A549 (cell line): Measurements from ENCODE around the gene MCTP1. TPM values are rescaled to one million over a fixed set of nuclear protein-coding genes. Genes with fewer than 3 reads are reported as not detected.

ENCODE experiments used
- ATAC-seq, 2 experiments: fragments of 200-7000 bp in 1 of 2; fragments of >200 bp in 1 of 2; cut with Nextera tagmentation in 1 of 2; cut with Tn5 transposase in 1 of 2; 3 replicates each; pipeline versions ENCODE4 v1.8.0 to v1.9.1; 2018 to 2020; ENCODE audit warnings: mild to moderate bottlenecking in 1 of 2, moderate library complexity in 1 of 2
- CTCF ChIA-PET: fragments of 300-600 bp; sonication (Branson Sonifier 250); formaldehyde crosslinking; extraction: SDS; loops from one replicate; lab custom pipeline; 2021; ENCODE audit warnings: antibody characterized with exemption, inconsistent platforms; lab: Yijun Ruan, JAX
- POLR2A ChIA-PET: fragments of 350-600 bp; formaldehyde crosslinking; extraction: SDS; loops from one replicate; lab custom pipeline; 2021; ENCODE audit warnings: antibody characterized with exemption, inconsistent platforms; lab: Yijun Ruan, JAX
- DNase-seq, 2 experiments: peaks; one replicate each; pipeline versions ENCODE4 v3.0.0 to v3.0.0-alpha.2; 2011 to 2016; ENCODE audit warnings: low read depth in 1 of 2, low spot score in 1 of 2
- FAIRE-seq: peaks from 2 replicates; lab custom pipeline; 2011; peaks lifted over from hg19 to GRCh38; lab: Jason Lieb, UNC
- H3K27ac ChIP-seq, 2 experiments: fragments of >200 bp; sonication (Bioruptor Twin); formaldehyde crosslinking; 3 replicates each; pipeline ENCODE4 v1.5.1; 2016 to 2017
- H3K4me1 ChIP-seq: fragments of >200 bp; sonication (Bioruptor Twin); formaldehyde crosslinking; 3 replicates; pipeline ENCODE4 v1.6.1; 2016
- H3K4me2 ChIP-seq: fragments of >200 bp; sonication (Bioruptor Twin); formaldehyde crosslinking; 3 replicates; pipeline ENCODE4 v1.6.1; 2016
- H3K4me3 ChIP-seq: fragments of >200 bp; sonication (Bioruptor Twin); formaldehyde crosslinking; 3 replicates; pipeline ENCODE4 v1.5.1; 2016
- H3K9me3 ChIP-seq: fragments of >200 bp; sonication (Bioruptor Twin); formaldehyde crosslinking; 3 replicates; pipeline ENCODE4 v1.6.1; 2016
- CBX2 ChIP-seq: fragments of 200-600 bp; sonication (generic); IDR thresholded peaks from 2 replicates; pipeline ENCODE4 v1.6.1; 2016; ENCODE audit warnings: low read depth, mild to moderate bottlenecking, borderline replicate concordance
- CBX8 ChIP-seq: fragments of 200-600 bp; sonication (generic); IDR thresholded peaks from 2 replicates; pipeline ENCODE4 v1.6.1; 2016
- CHD2 ChIP-seq: fragments of 150-350 bp; IDR thresholded peaks from 2 replicates; pipeline ENCODE4 v1.6.1; 2014; ENCODE audit warnings: low read length; ENCODE audit not compliant: partially characterized antibody
- EHF ChIP-seq: fragments of 250-450 bp; sonication (Bioruptor Pico); IDR thresholded peaks from 2 replicates; pipeline ENCODE4 v1.5.0; 2020; ENCODE audit warnings: mild to moderate bottlenecking
- EHMT2 ChIP-seq: fragments of 200-600 bp; sonication (generic); IDR thresholded peaks from 2 replicates; pipeline ENCODE4 v1.6.1; 2016; ENCODE audit warnings: antibody characterized with exemption, low read depth, mild to moderate bottlenecking, moderate library complexity
- FOSL2 ChIP-seq, 2 experiments: fragments of 450-650 bp in 1 of 2; fragments of >200 bp in 1 of 2; sonication (Bioruptor Twin) in 1 of 2; formaldehyde crosslinking; IDR thresholded peaks; 2 replicates each; pipeline versions ENCODE4 v1.5.0 to v1.6.1; 2016 to 2020; ENCODE audit warnings: mild to moderate bottlenecking in 1 of 2, moderate library complexity in 1 of 2
- FOXS1 ChIP-seq: fragments of 250-450 bp; sonication (Bioruptor Pico); IDR thresholded peaks from 2 replicates; pipeline ENCODE4 v1.5.0; 2020; ENCODE audit warnings: mild to moderate bottlenecking, moderate library complexity
- GATA3 ChIP-seq: IDR thresholded peaks from 2 replicates; pipeline ENCODE4 v1.6.1; 2012; ENCODE audit warnings: borderline replicate concordance
- HDAC2 ChIP-seq: fragments of 200-600 bp; sonication (generic); IDR thresholded peaks from 2 replicates; pipeline ENCODE4 v1.6.1; 2016
- HES2 ChIP-seq: fragments of >200 bp; sonication (Bioruptor Twin); formaldehyde crosslinking; IDR thresholded peaks from 2 replicates; pipeline ENCODE4 v1.6.1; 2016
- HEYL ChIP-seq: fragments of 250-450 bp; sonication (Bioruptor Pico); IDR thresholded peaks from 2 replicates; pipeline ENCODE4 v1.8.0; 2021; ENCODE audit warnings: mild to moderate bottlenecking, moderate library complexity
- HOXA7 ChIP-seq: fragments of 250-450 bp; sonication (Bioruptor Pico); IDR thresholded peaks from 2 replicates; pipeline ENCODE4 v1.5.0; 2020; ENCODE audit warnings: mild to moderate bottlenecking, moderate library complexity
- HOXB13 ChIP-seq: fragments of 250-450 bp; sonication (Bioruptor Pico); IDR thresholded peaks from 2 replicates; pipeline ENCODE4 v1.5.0; 2020; ENCODE audit warnings: low read depth, mild to moderate bottlenecking, moderate library complexity
- JUN ChIP-seq, 2 experiments: fragments of >200 bp; sonication (Bioruptor Twin); formaldehyde crosslinking; IDR thresholded peaks; 2 replicates in 1 of 2; 3 replicates in 1 of 2; pipeline ENCODE4 v1.6.1; 2016 to 2017
- KDM5A ChIP-seq: fragments of 200-600 bp; sonication (generic); IDR thresholded peaks from 2 replicates; pipeline ENCODE4 v1.6.1; 2016; ENCODE audit warnings: antibody characterized with exemption, mild to moderate bottlenecking
- MAFK ChIP-seq: fragments of 450-650 bp; IDR thresholded peaks from 2 replicates; pipeline ENCODE4 v1.6.1; 2014; ENCODE audit not compliant: partially characterized antibody
- MYC ChIP-seq: IDR thresholded peaks from 2 replicates; pipeline ENCODE4 v1.6.1; 2012; ENCODE audit warnings: mild to moderate bottlenecking, inconsistent platforms, low read length, improper control_type of control experiment, borderline replicate concordance
- NFE2L2 ChIP-seq: fragments of 150-350 bp; conservative IDR thresholded peaks from 2 replicates; pipeline ENCODE4 v1.6.1; 2014; ENCODE audit warnings: low read length
- POLR2A ChIP-seq: IDR thresholded peaks from 2 replicates; pipeline ENCODE4 v1.6.1; 2012; ENCODE audit warnings: mild to moderate bottlenecking, low read length
- POLR2AphosphoS2 ChIP-seq: conservative IDR thresholded peaks from 2 replicates; pipeline ENCODE4 v1.6.1; 2012; ENCODE audit warnings: low read length, improper control_type of control experiment, inconsistent platforms
- RNF2 ChIP-seq: fragments of 200-600 bp; sonication (generic); IDR thresholded peaks from 2 replicates; pipeline ENCODE4 v1.6.1; 2016; ENCODE audit warnings: low read depth, mild to moderate bottlenecking, antibody characterized with exemption, moderate library complexity, borderline replicate concordance
- SREBF2 ChIP-seq: fragments of 450-650 bp; IDR thresholded peaks from 2 replicates; pipeline ENCODE4 v1.6.1; 2014; ENCODE audit warnings: mild to moderate bottlenecking, moderate library complexity
- TFCP2L1 ChIP-seq: fragments of 250-450 bp; sonication (Bioruptor Pico); IDR thresholded peaks from 2 replicates; pipeline ENCODE4 v1.5.0; 2021; ENCODE audit warnings: mild to moderate bottlenecking
- TP53 ChIP-seq: fragments of 250-450 bp; sonication (Bioruptor Pico); IDR thresholded peaks from 2 replicates; pipeline ENCODE4 v1.5.0; 2021; ENCODE audit warnings: mild to moderate bottlenecking, moderate library complexity
- USF2 ChIP-seq: fragments of 450-650 bp; IDR thresholded peaks from 2 replicates; pipeline ENCODE4 v1.6.1; 2014; ENCODE audit warnings: antibody characterized with exemption
- ZFP36 ChIP-seq: fragments of 450-650 bp; IDR thresholded peaks from 2 replicates; pipeline ENCODE4 v1.6.1; 2014; ENCODE audit warnings: borderline replicate concordance; ENCODE audit not compliant: partially characterized antibody
- ZNF302 ChIP-seq: fragments of 250-450 bp; sonication (Bioruptor Pico); IDR thresholded peaks from 2 replicates; pipeline ENCODE4 v1.9.0; 2021; ENCODE audit warnings: inconsistent platforms, mild to moderate bottlenecking, moderate library complexity
- WGBS: methylation state at CpG from one replicate; pipeline ENCODE4 v1.1.6; 2017; ENCODE audit errors: missing lambda C conversion rate; 5-methylcytosine and 5-hydroxymethylcytosine counted together
- polyA plus RNA-seq, 4 experiments: library from polyadenylated mRNA; depleted of rRNA in 3 of 4; stranded (reverse); fragments of >200 nt; fragmentation: RNase III in 1 of 4; extraction: RNeasy Plus Mini Kit Qiagen cat#74134 plus additional on column Dnase treatment in 1 of 4; gene quantifications; 2 replicates in 3 of 4; 3 replicates in 1 of 4; pipeline ENCODE4 v1.2.3, GENCODE V29; 2011 to 2017

MCTP1 gene
- polyA plus RNA-seq, 2 of the 4 experiments (the other 2 are of a cell fraction), result 5.4 to 6.9 TPM

- no peak overlapping the region for H3K4me2 ChIP-seq
- no peaks in the 10 kb centered on the region for H3K9me3 ChIP-seq
- TF ChIP-seq CBX8 (no peak), CHD2 (no peak)
- ChIA-PET CTCF (interaction anchor here (3.1 kb wide), 1 partner anchor 13 kb away, joined by 11 read pairs; no protein-coding TSS in a partner anchor), POLR2A (no interaction called here)
- H3K4me1 ChIP-seq, result no peaks in the 10 kb centered on the region
- no peak for FAIRE-seq
- H3K4me3 ChIP-seq, result no peak overlapping the region
- no peak for DNase-seq
- no peak for ATAC-seq
- 35% methylated on average over 1 of the region's 1 CpG for WGBS
- H3K27ac ChIP-seq, result no peak overlapping the region
Observed at GRCh38 chr5:94725142-94725541, 559.8 kb downstream of the MCTP1 start.

GRCh38 chr5:94715768-94716167 lies 569.1 kb downstream of the MCTP1 start:
- DNase-seq, result no peak
- ChIA-PET POLR2A (no interaction called here), CTCF (interaction anchor here (0.6 to 2.7 kb wide), 2 partner anchors 21 to 191 kb away, joined by 6 to 10 read pairs; no protein-coding TSS in a partner anchor)
- no peak for FAIRE-seq
- ATAC-seq, result no peak
- Histone ChIP-seq H3K27ac (no peak overlapping the region), H3K4me2 (no peak overlapping the region), H3K4me3 (no peak overlapping the region), H3K4me1 (no peaks in the 10 kb centered on the region), H3K9me3 (no peaks in the 10 kb centered on the region)
- 78% methylated on average over 3 of the region's 3 CpGs for WGBS
- no peak for TF ChIP-seq JUN (IDR thresholded peaks at IDR 0.05)
- TF ChIP-seq TFCP2L1 (CRISPR knock-in tag), result no peak
- no peak for TF ChIP-seq CBX2
- no peak for TF ChIP-seq MYC
- no peak for TF ChIP-seq GATA3
- no peak for TF ChIP-seq RNF2
- no peak for TF ChIP-seq HOXB13 (CRISPR knock-in tag)
- TF ChIP-seq CBX8, result no peak
- TF ChIP-seq NFE2L2, result no peak
- no peak for TF ChIP-seq KDM5A
- no peak for TF ChIP-seq ZFP36

GRCh38 chr5:94711785-94712184 lies 573.1 kb downstream of the MCTP1 start:
- DNase-seq (no peak), ATAC-seq (no peak), FAIRE-seq (no peak)
- H3K4me1 ChIP-seq, result no peaks in the 10 kb centered on the region
- no peak overlapping the region for H3K4me3 ChIP-seq
- ChIA-PET POLR2A (no interaction called here), CTCF (no interaction called here)
- TF ChIP-seq FOSL2 (IDR thresholded peaks at IDR 0.05) (no peak), FOSL2 (CRISPR knock-in tag; IDR thresholded peaks at IDR 0.05) (no peak), TP53 (no peak), POLR2A (no peak), MAFK (no peak), HDAC2 (no peak), SREBF2 (no peak), HES2 (no peak), USF2 (no peak), EHMT2 (no peak), EHF (CRISPR knock-in tag) (no peak), POLR2AphosphoS2 (no peak), NFE2L2 (no peak), HOXA7 (CRISPR knock-in tag) (no peak), HEYL (no peak), ZNF302 (CRISPR knock-in tag) (no peak), FOXS1 (CRISPR knock-in tag) (no peak)
- H3K9me3 ChIP-seq, result no peaks in the 10 kb centered on the region
- no peak overlapping the region for H3K27ac ChIP-seq
- H3K4me2 ChIP-seq, result no peak overlapping the region
